CD4-positive, alpha-beta T cell treated with Interleukin-21 for 1 hour (primary cell): Measurements from ENCODE around the gene OR8S1.

Source experiments
- DNase-seq: peaks from one replicate; pipeline ENCODE4 v3.0.0-alpha.2; 2020

The OR8S1 gene

DNA sequence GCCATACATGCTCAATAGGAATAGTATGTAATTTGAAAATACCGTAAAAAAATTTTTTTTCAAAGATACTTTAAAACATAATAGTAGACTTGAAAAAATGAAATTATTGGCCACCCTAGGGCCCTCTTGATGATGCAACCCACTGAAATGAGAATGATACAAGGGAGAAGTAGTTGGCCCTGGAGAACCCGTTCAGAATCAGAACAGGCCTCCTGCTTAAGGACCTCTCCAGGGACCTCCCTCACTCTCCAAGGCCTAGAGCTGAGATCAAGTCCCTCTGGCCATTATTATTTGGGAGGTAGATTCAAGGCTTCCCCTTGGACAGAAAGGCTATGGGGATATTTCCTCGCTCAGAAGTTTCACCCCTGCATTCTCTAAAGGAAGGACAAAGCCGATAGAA, 32.5 kb downstream of the OR8S1 start:
- no peak for DNase-seq

DNA sequence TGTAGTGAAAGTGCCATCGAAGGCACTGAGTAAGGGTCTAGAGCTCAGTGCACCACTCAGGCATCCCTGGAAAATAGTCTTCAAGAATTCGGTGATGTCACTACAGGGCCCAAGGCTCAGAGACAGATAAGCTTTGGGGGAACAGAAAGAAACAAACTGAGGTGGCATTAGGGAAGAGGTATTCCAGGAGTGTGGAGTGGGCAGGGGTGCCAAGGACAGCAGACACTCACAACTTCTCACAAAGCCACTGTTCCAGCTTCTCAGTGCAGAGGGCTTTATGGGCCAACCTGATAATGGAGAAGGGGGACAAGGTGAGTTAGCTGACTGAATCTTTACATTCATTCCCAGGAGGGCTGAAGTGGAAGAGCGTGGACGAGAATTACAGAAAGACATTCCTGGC, 42.3 kb downstream of the OR8S1 start:
- no peak for DNase-seq

DNA sequence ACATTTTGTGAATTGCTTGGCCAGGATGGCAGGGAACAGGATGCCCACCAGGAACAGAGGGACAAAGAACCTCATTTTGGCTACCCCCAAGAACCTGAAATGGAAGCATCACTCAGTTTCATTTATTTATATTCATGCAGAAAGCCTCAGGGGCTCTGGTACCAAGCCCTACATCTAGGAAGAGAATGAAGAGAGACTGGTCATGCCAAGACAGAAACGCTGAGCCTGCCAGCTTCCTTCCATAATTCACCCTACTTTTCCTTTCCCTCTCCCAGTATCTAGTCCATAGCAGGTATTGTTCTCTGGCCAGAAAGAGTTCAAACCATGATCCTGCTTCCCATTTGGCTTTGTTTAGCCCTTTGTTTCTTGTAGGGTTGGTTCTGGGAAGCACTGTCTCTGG, 44.5 kb downstream of the OR8S1 start, which contains the start of gene LALBA:
LALBA (minus strand) TSS at position 101 of the 400 bp plus-strand sequence; CDS start at position 75, 26 bp downstream.
- DNase-seq: no peak

DNA sequence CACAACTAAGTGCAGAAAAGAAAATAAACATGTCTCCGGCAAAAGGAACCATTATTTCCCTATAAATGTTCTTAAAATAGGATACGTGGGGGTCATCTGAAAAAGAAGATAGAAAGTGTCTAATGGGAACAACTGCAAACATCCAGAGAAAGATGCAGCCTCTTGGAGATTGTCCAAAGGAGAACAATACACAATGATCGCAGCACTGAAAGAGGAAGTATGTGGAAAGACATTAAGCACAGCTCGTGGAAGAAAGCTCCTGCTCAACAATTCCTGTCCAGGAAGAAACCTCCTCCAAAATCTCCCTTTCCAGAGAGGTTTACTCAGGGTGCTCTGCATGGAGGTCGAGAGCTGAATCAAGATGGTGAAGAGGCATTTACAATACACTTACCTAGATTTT, 46.9 kb downstream of the OR8S1 start:
- DNase-seq: no peak
